Transverse colon (tissue), 4 donors: Measurements from ENCODE around the gene SLIT3. TPM values are rescaled to one million over a fixed set of nuclear protein-coding genes. Genes with fewer than 3 reads are reported as not detected.

ENCODE experiments used
- DNase-seq: peaks from one replicate; pipeline ENCODE4 v3.0.0-alpha.2; 2019
- H3K27ac ChIP-seq, 4 donors: fragments of 200-600 bp; sonication (generic); 2 replicates each; pipeline ENCODE4 v1.5.1; 2016 to 2018; ENCODE audit warnings: inconsistent platforms in 4 of 4
- H3K27me3 ChIP-seq: fragments of 200-600 bp; sonication (generic); 2 replicates; pipeline ENCODE4 v1.5.1; 2017; ENCODE audit warnings: inconsistent platforms
- H3K36me3 ChIP-seq, 4 donors: fragments of 200-600 bp; sonication (generic); 2 replicates each; pipeline ENCODE4 v1.5.1; 2017 to 2019; ENCODE audit warnings: inconsistent platforms in 4 of 4
- H3K4me1 ChIP-seq, 4 donors: fragments of 200-600 bp; sonication (generic); 2 replicates each; pipeline ENCODE4 v1.5.1; 2017 to 2020; ENCODE audit warnings: inconsistent platforms in 4 of 4
- H3K4me3 ChIP-seq, 4 donors: fragments of 200-600 bp; sonication (generic); 1 replicate in 1 of 4; 2 replicates in 3 of 4; pipeline versions ENCODE4 v1.5.1 to v1.6.1; 2017 to 2019; ENCODE audit warnings: inconsistent platforms in 4 of 4
- H3K9me3 ChIP-seq, 2 donors: fragments of 200-600 bp; sonication (generic); 2 replicates each; pipeline ENCODE4 v1.5.1; 2017 to 2019; ENCODE audit warnings: inconsistent platforms in 2 of 2
- EP300 ChIP-seq: sonication (generic); formaldehyde crosslinking; IDR thresholded peaks from one replicate; pipeline ENCODE4 v1.6.1; 2017; ENCODE audit warnings: antibody characterized with exemption, low read depth
- POLR2A ChIP-seq: fragments of 450-650 bp; IDR thresholded peaks from one replicate; pipeline ENCODE4 v1.6.1; 2016; ENCODE audit warnings: antibody characterized with exemption, mild to moderate bottlenecking, moderate library complexity
- POLR2AphosphoS5 ChIP-seq, 3 donors: sonication (generic); formaldehyde crosslinking; IDR thresholded peaks; one replicate each; pipeline ENCODE4 v1.6.1; 2016; ENCODE audit warnings: antibody characterized with exemption in 3 of 3
- WGBS, 2 donors: methylation state at CpG; one replicate each; pipeline ENCODE4 v1.1.5; 2018; ENCODE audit warnings: low coverage in 1 of 2; 5-methylcytosine and 5-hydroxymethylcytosine counted together
- in situ Hi-C, 4 donors: fragments of 200-750 bp; cut with MboI; loops; one replicate each; pipeline versions ENCODE4 v1.15.0 to v1.15.1; 2017; ENCODE audit warnings: low sequenced_read_pairs in 3 of 4, low pct_ligation_motif_present in 1 of 4, low pct_unique_long_range_greater_than_20kb in 1 of 4
- intact Hi-C: fragments of 100-400 bp; cut with DNase I; formaldehyde crosslinking; loops from one replicate; pipeline ENCODE4 v1.15.1; 2023; ENCODE audit warnings: low total_unique reads
- total RNA-seq, 4 donors: library from RNA; depleted of rRNA; stranded (reverse); fragments of >200 nt; gene quantifications; one replicate each; pipeline ENCODE4 v1.1.0, GENCODE V29; 2016
- TF ChIP-seq, protein P1 (sequence below), 5 experiments: fragments of 200-600 bp in 3 of 5; fragments of 450-650 bp in 2 of 5; sonication (generic) in 3 of 5; IDR thresholded peaks; 1 replicate in 2 of 5; 2 replicates in 3 of 5; pipeline ENCODE4 v1.5.1; 2016 to 2017; ENCODE audit warnings: antibody characterized with exemption in 5 of 5, inconsistent platforms in 3 of 5, mild to moderate bottlenecking in 2 of 5, moderate library complexity in 1 of 5

SLIT3 gene
- total RNA-seq, 4 donors from 2014 or later, result 6.7 to 60.5 (median 9.6) TPM

DNA sequence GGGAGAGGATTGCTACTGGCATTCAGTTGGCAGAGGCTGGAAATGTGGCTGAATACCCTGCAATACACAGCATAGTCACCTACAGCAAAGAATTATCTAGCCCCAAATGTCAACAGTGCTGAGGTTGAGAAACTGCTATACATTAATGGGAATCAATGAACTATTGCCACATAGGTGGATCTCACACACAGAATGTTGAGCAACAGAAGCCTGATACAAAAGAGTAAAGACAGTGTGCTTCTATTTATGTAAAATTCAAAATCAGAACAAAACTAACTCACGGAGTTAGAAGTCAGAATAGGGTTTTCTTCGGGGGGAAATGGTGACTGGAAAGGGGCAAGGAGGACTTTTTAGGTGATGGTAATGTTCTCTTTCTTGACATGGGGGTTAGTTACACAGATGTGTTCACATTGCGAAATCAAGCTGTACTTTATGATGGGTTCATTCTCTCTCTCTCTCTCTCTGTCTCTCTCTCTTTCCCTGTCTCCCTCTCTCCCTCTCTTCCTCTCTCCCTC lies 676.0 kb downstream of the SLIT3 start:
- intact Hi-C loops, result no loop called here
- Histone ChIP-seq H3K4me3 (no peak overlapping the region), H3K27ac (no peak overlapping the region), H3K4me1 (no peaks in the 10 kb centered on the region), H3K9me3 (no peaks in the 10 kb centered on the region), H3K36me3 (no peaks in the 10 kb centered on the region), H3K27me3 (peaks cover 3% of the 10 kb centered on the region)
- no peak for DNase-seq
- in situ Hi-C loops, result no loop called here
- TF ChIP-seq EP300, result no peak
- TF ChIP-seq, protein P1, sequence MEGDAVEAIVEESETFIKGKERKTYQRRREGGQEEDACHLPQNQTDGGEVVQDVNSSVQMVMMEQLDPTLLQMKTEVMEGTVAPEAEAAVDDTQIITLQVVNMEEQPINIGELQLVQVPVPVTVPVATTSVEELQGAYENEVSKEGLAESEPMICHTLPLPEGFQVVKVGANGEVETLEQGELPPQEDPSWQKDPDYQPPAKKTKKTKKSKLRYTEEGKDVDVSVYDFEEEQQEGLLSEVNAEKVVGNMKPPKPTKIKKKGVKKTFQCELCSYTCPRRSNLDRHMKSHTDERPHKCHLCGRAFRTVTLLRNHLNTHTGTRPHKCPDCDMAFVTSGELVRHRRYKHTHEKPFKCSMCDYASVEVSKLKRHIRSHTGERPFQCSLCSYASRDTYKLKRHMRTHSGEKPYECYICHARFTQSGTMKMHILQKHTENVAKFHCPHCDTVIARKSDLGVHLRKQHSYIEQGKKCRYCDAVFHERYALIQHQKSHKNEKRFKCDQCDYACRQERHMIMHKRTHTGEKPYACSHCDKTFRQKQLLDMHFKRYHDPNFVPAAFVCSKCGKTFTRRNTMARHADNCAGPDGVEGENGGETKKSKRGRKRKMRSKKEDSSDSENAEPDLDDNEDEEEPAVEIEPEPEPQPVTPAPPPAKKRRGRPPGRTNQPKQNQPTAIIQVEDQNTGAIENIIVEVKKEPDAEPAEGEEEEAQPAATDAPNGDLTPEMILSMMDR (IDR thresholded peaks at IDR 0.05), result no peak
- TF ChIP-seq POLR2A, result no peak
- no peak for TF ChIP-seq POLR2AphosphoS5 (IDR thresholded peaks at IDR 0.05)
- 76 to 78% methylated on average over 3 of the region's 3 CpGs for WGBS, 2 donors

DNA sequence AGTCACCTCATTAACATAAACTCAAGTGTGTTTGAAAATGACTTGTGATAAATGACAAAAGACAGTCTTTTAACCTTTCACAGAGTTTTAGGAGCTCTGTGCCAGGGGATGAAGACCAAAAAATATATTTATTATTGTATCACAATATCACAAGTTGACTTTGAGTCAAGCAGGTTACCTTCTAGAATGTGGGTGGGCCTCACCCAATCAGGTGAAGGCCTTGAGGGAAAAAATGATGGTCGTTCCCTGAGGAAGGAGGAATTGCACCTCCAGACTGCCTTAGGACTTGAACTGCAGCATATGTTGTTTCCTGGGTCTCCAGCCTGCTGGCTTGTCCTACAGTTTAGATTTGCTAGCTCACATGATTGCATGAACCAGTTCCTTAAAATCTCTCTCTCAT lies 680.1 kb downstream of the SLIT3 start:
- 84 to 86% methylated on average over 1 of the region's 1 CpG for WGBS, 2 donors
- H3K4me1 ChIP-seq, result no peaks in the 10 kb centered on the region
- H3K36me3 ChIP-seq, result no peaks in the 10 kb centered on the region
- in situ Hi-C loops, result no loop called here
- H3K27me3 ChIP-seq, result no peaks in the 10 kb centered on the region
- no peaks in the 10 kb centered on the region for H3K9me3 ChIP-seq
- H3K27ac ChIP-seq, result no peak overlapping the region
- no peak overlapping the region for H3K4me3 ChIP-seq
- intact Hi-C loops, result no loop called here
- TF ChIP-seq POLR2A (no peak), EP300 (no peak), POLR2AphosphoS5 (IDR thresholded peaks at IDR 0.05) (no peak)
- TF ChIP-seq, protein P1 (IDR thresholded peaks at IDR 0.05), result no peak
- no peak for DNase-seq

DNA sequence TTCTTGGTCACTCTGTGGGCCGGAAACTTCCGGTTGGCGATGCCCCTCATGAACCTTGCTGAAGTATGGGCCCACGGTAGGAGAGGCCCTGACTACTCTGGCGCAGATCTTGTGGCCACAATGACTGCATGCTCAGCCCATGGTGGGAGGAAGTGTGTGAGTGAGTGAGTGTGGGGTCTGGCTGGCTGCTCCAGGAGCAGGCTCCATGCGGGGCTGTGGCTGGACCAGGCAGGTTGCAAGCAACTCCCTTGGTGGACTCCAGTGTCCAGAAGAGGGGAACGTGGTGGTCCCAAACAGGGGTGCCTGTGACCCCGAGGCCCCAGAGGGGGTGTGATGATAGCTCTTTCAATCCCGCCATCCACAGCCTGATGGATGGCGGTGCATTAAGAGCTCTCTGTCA lies 686.3 kb downstream of the SLIT3 start:
- WGBS, 2 donors, result 98% methylated on average over 9 of the region's 10 CpGs; no CpG with 5 or more reads in 1 of the 2 donors
- intact Hi-C loops, result no loop called here
- peaks cover 0 to 26% (median 5%) of the 10 kb centered on the region in 4 donors for H3K4me1 ChIP-seq
- H3K27me3 ChIP-seq, result no peaks in the 10 kb centered on the region
- H3K9me3 ChIP-seq, result no peaks in the 10 kb centered on the region
- H3K27ac ChIP-seq, result no peak overlapping the region
- TF ChIP-seq, protein P1 (IDR thresholded peaks at IDR 0.05), result no peak
- TF ChIP-seq POLR2A (no peak), POLR2AphosphoS5 (IDR thresholded peaks at IDR 0.05) (no peak), EP300 (no peak)
- H3K4me3 ChIP-seq, result no peak overlapping the region
- no peak for DNase-seq
- in situ Hi-C loops, result no loop called here
- H3K36me3 ChIP-seq, result no peaks in the 10 kb centered on the region

DNA sequence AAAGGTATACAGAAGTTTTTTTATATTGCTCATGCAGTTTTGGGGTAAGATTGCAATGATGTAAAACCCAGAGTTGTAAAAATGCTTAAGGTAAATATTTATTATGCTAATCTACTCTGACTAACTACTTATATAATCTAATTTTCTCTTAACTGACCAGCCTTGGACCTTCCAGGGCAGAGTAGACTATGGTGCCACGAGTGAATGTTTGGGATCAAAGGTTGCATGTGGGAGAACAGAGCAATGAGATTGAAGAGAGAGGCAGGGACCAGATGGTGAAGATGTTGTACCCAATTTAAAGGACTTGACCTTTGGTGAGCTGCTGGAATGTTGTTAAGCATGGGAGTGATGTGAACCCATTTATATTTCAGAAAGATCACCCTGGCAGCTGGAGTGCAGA lies 686.9 kb downstream of the SLIT3 start:
- no peak for DNase-seq
- H3K9me3 ChIP-seq, result no peaks in the 10 kb centered on the region
- H3K27ac ChIP-seq, result no peak overlapping the region
- no peaks in the 10 kb centered on the region for H3K36me3 ChIP-seq
- intact Hi-C loops (no loop called here), in situ Hi-C loops (no loop called here)
- no peak overlapping the region for H3K4me3 ChIP-seq
- H3K27me3 ChIP-seq, result no peaks in the 10 kb centered on the region
- TF ChIP-seq EP300 (no peak), POLR2A (no peak), POLR2AphosphoS5 (IDR thresholded peaks at IDR 0.05) (no peak)
- TF ChIP-seq, protein P1 (IDR thresholded peaks at IDR 0.05), result no peak
- peaks cover 0 to 27% (median 6%) of the 10 kb centered on the region in 4 donors for H3K4me1 ChIP-seq
- whole genome bisulfite sequencing, 2 donors, result 28 to 33% methylated on average over 1 of the region's 1 CpG
